AG08396 (cell line): ENCODE measurements around the gene CDK3.
A peak's percentile ranks its signal among the peaks of the same experiment; 100 is the strongest.

Source experiments
- DNase-seq: peaks from one replicate; pipeline ENCODE4 v3.0.0; 2012; ENCODE audit warnings: low spot score, mixed read lengths

CDK3 gene

DNA sequence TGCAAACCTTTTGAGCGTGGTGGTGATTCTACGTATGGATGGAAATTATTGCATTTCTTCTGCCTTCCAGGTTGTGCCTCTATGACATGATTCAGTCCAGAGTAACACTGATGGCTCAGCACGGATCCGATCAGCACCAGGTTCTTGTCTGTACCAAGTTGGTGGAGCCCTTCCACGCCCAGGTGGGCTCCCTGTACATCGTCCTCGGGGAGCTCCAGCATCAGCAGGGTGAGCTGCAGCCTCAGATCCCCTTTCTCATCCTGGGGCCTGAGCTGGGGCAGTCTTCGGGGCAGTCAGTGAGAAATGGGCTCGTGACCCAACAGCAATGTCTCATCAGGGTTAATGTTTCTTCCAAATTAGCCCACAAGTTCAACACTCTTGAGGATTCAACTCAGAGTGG is 9.3 kb upstream of the CDK3 start:
- no peak for DNase-seq

- no peak for DNase-seq
These were observed 5.8 kb upstream of the CDK3 start for GRCh38 chr17:75994802-75995370.

DNA sequence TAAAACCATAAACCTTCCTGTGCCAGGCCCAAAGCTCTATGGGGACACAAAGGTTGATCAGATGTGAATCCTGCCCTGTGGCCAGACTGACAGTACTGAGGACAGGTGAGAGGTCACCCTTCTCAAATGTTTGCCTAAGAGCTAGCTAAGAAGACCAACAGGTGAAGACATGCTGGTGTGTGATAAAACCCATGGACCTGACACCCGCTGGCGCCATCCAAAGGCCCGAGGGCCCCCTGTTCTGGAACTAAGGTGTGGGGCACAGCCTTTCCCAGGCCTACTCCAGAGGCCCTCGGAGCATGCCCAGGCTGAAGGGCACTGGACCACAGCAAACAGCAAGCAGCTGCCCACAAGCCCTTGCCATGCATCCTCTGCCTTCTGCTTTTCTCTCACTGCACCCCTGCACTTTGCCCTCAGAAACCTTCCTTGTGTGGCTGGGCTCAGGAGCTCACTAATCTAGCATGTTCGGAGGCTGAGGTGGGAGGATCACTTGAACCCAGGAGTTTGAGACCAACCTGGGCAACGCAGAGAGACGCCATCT is 5.2 kb upstream of the CDK3 start:
- no peak for DNase-seq

- peak; percentile 46 for DNase-seq
These were observed 3.7 kb upstream of the CDK3 start for GRCh38 chr17:75996665-75997590.

DNA sequence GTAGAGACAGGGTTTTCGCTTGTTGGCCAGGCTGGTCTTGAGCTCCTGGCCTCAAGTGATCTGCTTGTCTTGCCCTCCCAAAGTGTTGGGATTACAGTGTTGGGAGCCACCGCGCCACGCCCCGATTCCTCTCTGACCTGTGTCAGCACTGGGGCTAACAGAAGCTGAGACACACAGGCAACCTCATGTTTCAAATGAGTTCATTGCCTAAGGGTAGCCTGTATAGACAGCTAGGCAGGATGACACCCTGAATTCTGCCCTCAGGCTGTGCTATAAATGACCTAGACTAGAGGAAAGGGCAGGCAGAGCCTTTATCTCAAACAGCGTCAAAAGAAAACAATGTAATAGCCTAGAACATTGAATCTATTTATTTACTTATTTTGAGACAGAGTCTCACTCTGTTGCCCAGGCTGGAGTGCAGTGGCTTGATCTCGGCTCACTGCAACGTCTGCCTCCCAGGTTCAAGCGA is 2.3 kb upstream of the CDK3 start:
- DNase-seq = no peak

GRCh38 chr17:76000016-76000754 is 470 bp upstream of the CDK3 start:
- peak; percentile 89 for DNase-seq

- DNase-seq = no peak
These were observed 1.4 kb downstream of the CDK3 start for GRCh38 chr17:76002100-76002499.

- DNase-seq = no peak
These were observed 3.3 kb downstream of the CDK3 start for GRCh38 chr17:76003915-76004314.

DNA sequence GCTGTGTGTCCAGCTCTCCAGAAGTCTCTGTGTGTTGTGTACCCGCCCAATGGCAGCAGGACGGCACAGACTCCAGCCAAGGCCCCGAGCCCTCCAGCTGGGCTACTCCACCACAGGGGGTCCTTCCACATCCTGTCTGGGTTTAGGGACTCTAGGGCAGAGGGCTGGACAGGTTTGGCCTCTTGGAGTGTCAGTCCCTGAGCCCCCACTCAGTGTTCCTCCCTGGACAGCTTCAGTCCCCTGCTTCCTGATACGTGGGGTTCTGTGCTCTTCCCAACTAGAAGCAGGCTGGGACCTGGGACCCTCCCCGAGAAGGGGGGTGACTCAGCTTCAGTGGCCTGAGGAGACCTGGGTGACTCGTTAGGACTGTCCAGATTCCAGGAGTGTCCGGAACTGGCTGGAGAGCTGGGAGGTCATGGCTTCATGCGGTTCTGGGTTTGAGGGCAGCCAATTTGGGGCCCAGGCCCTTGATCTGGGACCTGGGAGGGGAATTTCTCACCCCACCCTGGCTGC is 4.2 kb downstream of the CDK3 start:
- no peak for DNase-seq

DNA sequence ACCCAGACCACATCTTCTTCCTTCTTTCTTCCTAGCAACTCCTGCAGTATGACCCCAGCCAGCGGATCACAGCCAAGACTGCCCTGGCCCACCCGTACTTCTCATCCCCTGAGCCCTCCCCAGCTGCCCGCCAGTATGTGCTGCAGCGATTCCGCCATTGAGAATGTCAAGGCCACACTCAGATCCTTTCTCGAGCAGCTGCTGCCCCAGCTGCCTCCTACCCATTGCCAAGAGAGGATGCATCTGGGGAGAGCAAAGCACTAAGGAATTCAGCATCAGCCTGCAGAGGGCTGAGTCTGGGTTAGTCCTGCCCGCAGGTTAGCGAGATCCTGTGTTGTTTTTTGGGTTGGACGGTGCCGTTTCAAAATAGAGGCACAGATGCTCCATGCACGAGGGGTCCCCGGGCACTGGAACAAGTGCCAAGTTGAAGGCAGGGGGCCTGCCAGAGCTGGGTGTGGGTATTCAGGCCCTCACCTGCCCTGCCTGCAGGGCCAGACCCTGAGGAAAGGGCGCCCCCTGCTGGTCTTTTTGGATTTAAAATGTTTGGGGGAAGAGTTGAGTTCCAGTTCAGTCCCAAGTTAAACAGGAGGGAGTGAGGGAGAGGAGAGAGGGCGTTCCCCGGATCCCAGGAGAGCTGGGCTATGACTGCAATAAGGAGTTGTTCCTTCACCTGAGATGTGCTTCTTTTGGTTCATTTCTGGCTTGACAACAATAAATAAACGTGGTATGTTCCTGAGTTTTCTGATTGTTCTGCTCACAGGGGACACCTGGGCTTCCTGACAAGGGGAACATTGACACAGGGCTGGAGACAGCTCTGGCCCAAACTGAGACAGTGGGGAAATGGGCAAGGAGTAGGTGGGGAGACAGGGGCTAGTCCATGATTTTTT is 4.9 kb downstream of the CDK3 start:
- peak; percentile 85 for DNase-seq

GRCh38 chr17:76007131-76007849 is 6.6 kb downstream of the CDK3 start:
- DNase-seq = no peak

DNA sequence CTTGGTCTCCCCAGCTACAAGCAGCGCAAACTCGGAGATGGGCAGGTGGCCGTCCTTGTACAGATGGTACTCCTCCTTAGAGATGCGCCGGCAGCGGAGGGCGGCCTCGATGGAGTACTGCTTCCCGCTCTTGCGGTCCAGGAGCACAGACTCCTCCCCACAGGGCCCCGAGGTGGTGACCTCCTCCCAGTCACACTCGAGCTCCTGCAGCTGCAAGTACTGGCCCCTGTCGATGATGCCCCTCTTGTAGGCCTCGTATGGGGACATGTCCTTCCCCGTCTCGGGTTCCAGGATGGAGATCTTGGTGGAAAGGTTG is 7.2 kb downstream of the CDK3 start:
- no peak for DNase-seq

DNA sequence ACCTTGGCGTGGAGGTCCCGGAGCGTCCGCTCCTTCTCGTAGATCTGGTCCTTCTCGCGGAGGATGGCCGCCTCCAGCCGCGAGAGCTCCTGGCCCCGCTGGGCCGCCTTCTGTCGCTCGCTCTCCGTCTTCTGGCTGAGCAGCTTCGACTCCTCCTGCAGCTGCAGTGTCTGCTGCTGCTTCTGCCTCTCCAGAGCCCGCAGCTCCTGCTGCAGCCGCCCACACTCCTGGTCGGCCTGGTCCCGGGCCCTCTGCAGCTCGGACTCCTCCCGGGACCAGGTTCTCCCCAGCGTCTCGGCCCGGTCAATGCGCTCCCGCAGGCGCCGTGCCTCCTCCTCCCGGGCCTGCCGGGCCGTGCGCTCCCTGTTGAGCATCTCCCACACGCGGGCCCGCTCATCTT is 7.6 kb downstream of the CDK3 start:
- no peak for DNase-seq

GRCh38 chr17:76008630-76009425 is 8.2 kb downstream of the CDK3 start:
- no peak for DNase-seq

DNA sequence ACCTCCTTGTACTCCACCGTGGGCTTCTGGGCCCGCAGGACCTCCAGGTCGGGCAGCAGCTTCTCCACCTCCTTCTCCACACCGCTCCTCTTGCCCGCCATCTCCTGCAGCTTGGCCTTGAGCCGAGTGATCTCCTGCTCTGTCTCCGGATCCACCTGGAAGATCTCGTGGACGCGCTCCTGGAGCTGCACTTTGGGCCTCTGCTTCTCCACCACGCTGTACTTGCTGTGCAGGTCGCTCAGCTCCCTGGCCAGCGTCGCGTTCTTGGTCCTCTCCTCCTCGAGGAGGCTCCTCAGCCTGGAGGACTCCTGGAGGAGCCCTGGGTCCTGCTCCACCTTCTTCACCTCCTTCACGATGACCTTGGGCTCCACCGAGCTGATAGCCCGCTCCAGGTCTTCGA is 8.8 kb downstream of the CDK3 start:
- no peak for DNase-seq

- DNase-seq = no peak
These were observed 9.5 kb downstream of the CDK3 start for GRCh38 chr17:76009969-76010661.

DNA sequence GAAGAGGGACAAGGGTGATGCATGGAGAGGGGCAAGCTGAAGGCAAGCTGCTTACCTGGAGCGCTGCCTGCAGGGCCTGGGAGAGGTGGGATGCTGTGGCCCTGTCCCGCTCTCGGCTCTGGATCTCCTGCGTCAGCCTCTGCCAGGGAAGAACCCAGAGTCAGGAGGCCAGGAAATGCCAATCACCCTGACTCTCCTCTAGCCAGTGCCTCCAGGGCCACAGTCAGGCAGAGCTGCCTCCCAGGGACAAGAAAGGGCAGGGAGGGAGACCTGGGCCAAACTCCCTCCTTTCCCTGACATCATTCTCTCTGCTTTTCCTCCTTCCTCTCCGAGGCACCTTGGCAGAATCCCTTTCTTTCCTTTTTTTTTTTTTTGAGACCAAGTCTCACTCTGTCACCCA is 11.3 kb downstream of the CDK3 start:
- DNase-seq = no peak

GRCh38 chr17:76013377-76013932 is 12.8 kb downstream of the CDK3 start:
- DNase-seq = no peak
